ENCODE results near the gene PHF13. TPM values are rescaled to one million over a fixed set of nuclear protein-coding genes. Genes with fewer than 3 reads are reported as not detected.

Gene PHF13
- total and polyA plus RNA-seq, 9 of the 15 experiments (the other 6 are each of a cell fraction or from before 2014, with no cell fraction given) = 1.8 to 36.1 (median 11.7) TPM

DNA sequence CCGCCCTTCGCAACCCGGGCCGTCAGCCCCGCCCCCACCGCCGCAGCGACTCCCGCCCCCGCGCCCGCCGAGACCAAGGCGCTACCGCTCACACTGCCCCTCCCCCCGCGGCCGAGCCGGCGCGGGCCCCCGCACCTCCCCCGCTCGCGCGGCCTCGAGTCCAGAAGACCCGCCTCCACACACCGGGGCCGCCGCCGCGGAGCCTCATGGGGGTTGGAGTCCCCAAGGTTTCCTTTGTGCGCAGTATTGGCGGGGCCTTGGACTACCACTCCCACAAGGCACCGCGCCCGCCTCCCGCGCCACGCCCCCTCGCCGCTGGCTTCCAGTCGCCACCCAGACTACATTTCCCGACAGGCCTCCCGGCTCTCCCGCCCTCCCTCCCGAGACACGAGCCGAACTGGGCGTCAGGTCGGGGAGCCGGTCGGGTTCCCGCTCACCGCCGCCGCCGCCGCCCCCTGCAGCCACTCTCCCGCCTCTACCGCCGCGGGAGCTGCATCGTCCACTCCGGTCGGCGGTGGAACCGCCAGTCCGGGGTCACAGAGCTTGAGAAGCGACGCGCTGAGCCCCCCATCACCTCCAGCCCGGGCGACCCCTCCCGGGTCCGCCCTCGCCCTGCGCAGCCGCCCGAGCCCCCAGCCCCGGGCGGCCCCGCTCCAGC, at the start of gene PHF13 (continued):
- TF ChIP-seq, protein P1, sequence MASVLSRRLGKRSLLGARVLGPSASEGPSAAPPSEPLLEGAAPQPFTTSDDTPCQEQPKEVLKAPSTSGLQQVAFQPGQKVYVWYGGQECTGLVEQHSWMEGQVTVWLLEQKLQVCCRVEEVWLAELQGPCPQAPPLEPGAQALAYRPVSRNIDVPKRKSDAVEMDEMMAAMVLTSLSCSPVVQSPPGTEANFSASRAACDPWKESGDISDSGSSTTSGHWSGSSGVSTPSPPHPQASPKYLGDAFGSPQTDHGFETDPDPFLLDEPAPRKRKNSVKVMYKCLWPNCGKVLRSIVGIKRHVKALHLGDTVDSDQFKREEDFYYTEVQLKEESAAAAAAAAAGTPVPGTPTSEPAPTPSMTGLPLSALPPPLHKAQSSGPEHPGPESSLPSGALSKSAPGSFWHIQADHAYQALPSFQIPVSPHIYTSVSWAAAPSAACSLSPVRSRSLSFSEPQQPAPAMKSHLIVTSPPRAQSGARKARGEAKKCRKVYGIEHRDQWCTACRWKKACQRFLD (CRISPR knock-in tag; IDR thresholded peaks at IDR 0.05) = peak; percentile 95
- TF ChIP-seq, protein P2, sequence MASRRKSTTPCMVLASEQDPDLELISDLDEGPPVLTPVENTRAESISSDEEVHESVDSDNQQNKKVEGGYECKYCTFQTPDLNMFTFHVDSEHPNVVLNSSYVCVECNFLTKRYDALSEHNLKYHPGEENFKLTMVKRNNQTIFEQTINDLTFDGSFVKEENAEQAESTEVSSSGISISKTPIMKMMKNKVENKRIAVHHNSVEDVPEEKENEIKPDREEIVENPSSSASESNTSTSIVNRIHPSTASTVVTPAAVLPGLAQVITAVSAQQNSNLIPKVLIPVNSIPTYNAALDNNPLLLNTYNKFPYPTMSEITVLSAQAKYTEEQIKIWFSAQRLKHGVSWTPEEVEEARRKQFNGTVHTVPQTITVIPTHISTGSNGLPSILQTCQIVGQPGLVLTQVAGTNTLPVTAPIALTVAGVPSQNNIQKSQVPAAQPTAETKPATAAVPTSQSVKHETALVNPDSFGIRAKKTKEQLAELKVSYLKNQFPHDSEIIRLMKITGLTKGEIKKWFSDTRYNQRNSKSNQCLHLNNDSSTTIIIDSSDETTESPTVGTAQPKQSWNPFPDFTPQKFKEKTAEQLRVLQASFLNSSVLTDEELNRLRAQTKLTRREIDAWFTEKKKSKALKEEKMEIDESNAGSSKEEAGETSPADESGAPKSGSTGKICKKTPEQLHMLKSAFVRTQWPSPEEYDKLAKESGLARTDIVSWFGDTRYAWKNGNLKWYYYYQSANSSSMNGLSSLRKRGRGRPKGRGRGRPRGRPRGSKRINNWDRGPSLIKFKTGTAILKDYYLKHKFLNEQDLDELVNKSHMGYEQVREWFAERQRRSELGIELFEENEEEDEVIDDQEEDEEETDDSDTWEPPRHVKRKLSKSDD (conservative IDR thresholded peaks at IDR 0.05; ENCODE audit: low read length) = no peak
- no peak for TF ChIP-seq KLF10 (CRISPR knock-in tag; IDR thresholded peaks at IDR 0.05)
- TF ChIP-seq TCF7 (IDR thresholded peaks at IDR 0.05; ENCODE audit: borderline replicate concordance) = 0 out of 2 replicates have a peak, but pooled peaks have one; percentile 12
- TF ChIP-seq POLR3A (IDR thresholded peaks at IDR 0.05; ENCODE audit: borderline replicate concordance, extremely low read depth, insufficient read depth, insufficient read length) = no peak
- TF ChIP-seq ZNF146 (CRISPR knock-in tag; IDR thresholded peaks at IDR 0.05; ENCODE audit: unreplicated experiment) = no peak
- TF ChIP-seq ZEB2 (IDR thresholded peaks at IDR 0.05) = no peak
- TF ChIP-seq KDM4B (IDR thresholded peaks at IDR 0.05; ENCODE audit: borderline replicate concordance in 2 of 2, low read depth in 1 of 2) = peak in 1 of 2 experiments; percentile 88; a peak in 1 of 4 replicates
- peak; percentile 39; the same call in 1 of the 2 replicates for TF ChIP-seq EP400 (IDR thresholded peaks at IDR 0.05)
- TF ChIP-seq, protein P3, sequence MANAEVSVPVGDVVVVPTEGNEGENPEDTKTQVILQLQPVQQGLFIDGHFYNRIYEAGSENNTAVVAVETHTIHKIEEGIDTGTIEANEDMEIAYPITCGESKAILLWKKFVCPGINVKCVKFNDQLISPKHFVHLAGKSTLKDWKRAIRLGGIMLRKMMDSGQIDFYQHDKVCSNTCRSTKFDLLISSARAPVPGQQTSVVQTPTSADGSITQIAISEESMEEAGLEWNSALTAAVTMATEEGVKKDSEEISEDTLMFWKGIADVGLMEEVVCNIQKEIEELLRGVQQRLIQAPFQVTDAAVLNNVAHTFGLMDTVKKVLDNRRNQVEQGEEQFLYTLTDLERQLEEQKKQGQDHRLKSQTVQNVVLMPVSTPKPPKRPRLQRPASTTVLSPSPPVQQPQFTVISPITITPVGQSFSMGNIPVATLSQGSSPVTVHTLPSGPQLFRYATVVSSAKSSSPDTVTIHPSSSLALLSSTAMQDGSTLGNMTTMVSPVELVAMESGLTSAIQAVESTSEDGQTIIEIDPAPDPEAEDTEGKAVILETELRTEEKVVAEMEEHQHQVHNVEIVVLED (CRISPR knock-in tag; IDR thresholded peaks at IDR 0.05) = peak; percentile 87
- no peak for TF ChIP-seq MCM2 (IDR thresholded peaks at IDR 0.05; ENCODE audit: low read depth)
- no peak for TF ChIP-seq ZNF57 (CRISPR knock-in tag; IDR thresholded peaks at IDR 0.05)
- TF ChIP-seq ZNF324 (CRISPR knock-in tag; IDR thresholded peaks at IDR 0.05) = no peak
- TF ChIP-seq, protein P4, sequence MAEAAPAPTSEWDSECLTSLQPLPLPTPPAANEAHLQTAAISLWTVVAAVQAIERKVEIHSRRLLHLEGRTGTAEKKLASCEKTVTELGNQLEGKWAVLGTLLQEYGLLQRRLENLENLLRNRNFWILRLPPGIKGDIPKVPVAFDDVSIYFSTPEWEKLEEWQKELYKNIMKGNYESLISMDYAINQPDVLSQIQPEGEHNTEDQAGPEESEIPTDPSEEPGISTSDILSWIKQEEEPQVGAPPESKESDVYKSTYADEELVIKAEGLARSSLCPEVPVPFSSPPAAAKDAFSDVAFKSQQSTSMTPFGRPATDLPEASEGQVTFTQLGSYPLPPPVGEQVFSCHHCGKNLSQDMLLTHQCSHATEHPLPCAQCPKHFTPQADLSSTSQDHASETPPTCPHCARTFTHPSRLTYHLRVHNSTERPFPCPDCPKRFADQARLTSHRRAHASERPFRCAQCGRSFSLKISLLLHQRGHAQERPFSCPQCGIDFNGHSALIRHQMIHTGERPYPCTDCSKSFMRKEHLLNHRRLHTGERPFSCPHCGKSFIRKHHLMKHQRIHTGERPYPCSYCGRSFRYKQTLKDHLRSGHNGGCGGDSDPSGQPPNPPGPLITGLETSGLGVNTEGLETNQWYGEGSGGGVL (CRISPR knock-in tag; IDR thresholded peaks at IDR 0.05) = no peak
- peak; percentile 90 for TF ChIP-seq RNF2 (IDR thresholded peaks at IDR 0.05)
- no peak for TF ChIP-seq HDAC6 (IDR thresholded peaks at IDR 0.05; ENCODE audit: low read depth, low read length)
- TF ChIP-seq HOXB6 (CRISPR knock-in tag; IDR thresholded peaks at IDR 0.05; ENCODE audit: borderline replicate concordance) = no peak
- TF ChIP-seq ZNF165 (CRISPR knock-in tag; IDR thresholded peaks at IDR 0.05; ENCODE audit: borderline replicate concordance) = no peak
- no peak for TF ChIP-seq ZNF507 (tag; conservative IDR thresholded peaks at IDR 0.05)
- no peak for TF ChIP-seq ZNF79 (CRISPR knock-in tag; IDR thresholded peaks at IDR 0.05; ENCODE audit: low read depth)
- no peak for TF ChIP-seq PTRF (tag; IDR thresholded peaks at IDR 0.05)
- TF ChIP-seq LCOR (CRISPR knock-in tag; IDR thresholded peaks at IDR 0.05) = no peak
- TF ChIP-seq NFXL1 (CRISPR knock-in tag; IDR thresholded peaks at IDR 0.05) = no peak

Measured in K562 (cell line).